ENCODE measurements around the gene OR1F1. TPM values are rescaled to one million over a fixed set of nuclear protein-coding genes. Genes with fewer than 3 reads are reported as not detected.

OR1F1 gene
- total and polyA plus RNA-seq, 2 experiments from 2014 or later = 0.38 TPM; not detected in 1

DNA sequence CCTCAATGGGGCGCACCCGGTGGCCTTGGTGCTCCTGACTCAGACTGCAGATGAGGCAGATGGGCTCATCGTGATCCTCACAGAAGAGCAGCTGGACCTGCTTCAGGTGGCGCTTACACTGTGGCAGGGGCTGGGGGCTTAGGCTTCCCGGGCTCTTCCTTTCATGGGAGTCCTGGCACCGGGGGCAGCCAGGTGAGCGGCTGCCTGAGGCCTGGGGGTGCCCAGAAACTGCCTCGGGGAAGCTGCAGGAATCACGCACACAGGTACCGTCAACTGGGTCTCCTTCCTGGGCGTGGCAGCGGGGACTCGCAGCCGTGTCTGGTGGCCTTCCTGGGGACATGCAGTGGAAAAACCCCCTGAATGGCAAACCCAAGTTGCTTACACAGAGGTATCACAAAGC lies 61.4 kb downstream of the OR1F1 start (continued):
- TF ChIP-seq, protein P1, sequence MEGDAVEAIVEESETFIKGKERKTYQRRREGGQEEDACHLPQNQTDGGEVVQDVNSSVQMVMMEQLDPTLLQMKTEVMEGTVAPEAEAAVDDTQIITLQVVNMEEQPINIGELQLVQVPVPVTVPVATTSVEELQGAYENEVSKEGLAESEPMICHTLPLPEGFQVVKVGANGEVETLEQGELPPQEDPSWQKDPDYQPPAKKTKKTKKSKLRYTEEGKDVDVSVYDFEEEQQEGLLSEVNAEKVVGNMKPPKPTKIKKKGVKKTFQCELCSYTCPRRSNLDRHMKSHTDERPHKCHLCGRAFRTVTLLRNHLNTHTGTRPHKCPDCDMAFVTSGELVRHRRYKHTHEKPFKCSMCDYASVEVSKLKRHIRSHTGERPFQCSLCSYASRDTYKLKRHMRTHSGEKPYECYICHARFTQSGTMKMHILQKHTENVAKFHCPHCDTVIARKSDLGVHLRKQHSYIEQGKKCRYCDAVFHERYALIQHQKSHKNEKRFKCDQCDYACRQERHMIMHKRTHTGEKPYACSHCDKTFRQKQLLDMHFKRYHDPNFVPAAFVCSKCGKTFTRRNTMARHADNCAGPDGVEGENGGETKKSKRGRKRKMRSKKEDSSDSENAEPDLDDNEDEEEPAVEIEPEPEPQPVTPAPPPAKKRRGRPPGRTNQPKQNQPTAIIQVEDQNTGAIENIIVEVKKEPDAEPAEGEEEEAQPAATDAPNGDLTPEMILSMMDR (conservative IDR thresholded peaks at IDR 0.05; ENCODE audit: low read depth in 2 of 2) = no peak
- TF ChIP-seq ZNF114 (CRISPR knock-in tag; IDR thresholded peaks at IDR 0.05) (no peak), ZNF331 (CRISPR knock-in tag; IDR thresholded peaks at IDR 0.05; ENCODE audit: low read depth) (no peak), NANOG (IDR thresholded peaks at IDR 0.05; ENCODE audit: borderline replicate concordance) (no peak), EZH2 (IDR thresholded peaks at IDR 0.05; ENCODE audit: low read depth, unreplicated experiment) (no peak), CREB1 (CRISPR knock-in tag; IDR thresholded peaks at IDR 0.05; ENCODE audit: low read depth) (no peak), JUNB (IDR thresholded peaks at IDR 0.05; ENCODE audit: unreplicated experiment) (no peak), STAT1 (IDR thresholded peaks at IDR 0.05; ENCODE audit: unreplicated experiment) (no peak)

DNA sequence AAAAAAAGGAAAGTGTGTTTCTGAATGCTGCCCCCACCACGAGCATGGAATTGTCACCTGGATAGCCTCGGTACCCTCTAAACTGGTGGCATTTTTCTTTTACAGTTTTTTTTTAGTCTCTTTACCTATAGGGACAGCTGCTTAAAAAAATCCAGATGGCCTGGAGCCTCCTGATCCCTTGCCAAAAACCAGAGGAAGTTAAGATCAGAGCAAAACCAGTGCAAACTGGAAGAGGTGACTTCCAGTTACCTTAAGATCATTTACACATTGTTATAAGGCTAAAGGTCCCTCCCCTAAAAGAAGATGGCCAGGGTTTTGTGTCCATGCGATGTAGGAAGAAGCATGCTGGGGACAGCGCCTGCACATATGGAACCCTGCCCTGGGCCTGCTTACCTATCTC lies 65.0 kb downstream of the OR1F1 start:
- H3F3A ChIP-seq (replicated peaks; ENCODE audit: low read depth) = no peaks in the 10 kb centered on the region
- H3K9me2 ChIP-seq (ENCODE audit: insufficient read depth) = no peaks in the 10 kb centered on the region
- H3K9me3 Mint-ChIP-seq = peaks cover 78% of the 10 kb centered on the region
- H4K20me1 ChIP-seq (replicated peaks; ENCODE audit: insufficient read depth) = no peaks in the 10 kb centered on the region
- H3K27me3 Mint-ChIP-seq (ENCODE audit: insufficient read depth, low read depth, poor library complexity) = peaks cover 6% of the 10 kb centered on the region
- no peak overlapping the region for H3K4me3 ChIP-seq
- no peaks in the 10 kb centered on the region for H3K36me3 ChIP-seq (ENCODE audit: insufficient read depth)
- no peaks in the 10 kb centered on the region for H3K4me1 ChIP-seq (ENCODE audit: insufficient read depth)
- H3K27me3 ChIP-seq (ENCODE audit: insufficient read depth) = no peaks in the 10 kb centered on the region
- no peak for DNase-seq (ENCODE audit: low spot score)
- H3K27ac Mint-ChIP-seq = no peak overlapping the region
- no peak overlapping the region for H3K4me2 ChIP-seq
- no peak overlapping the region for H3K4me3 Mint-ChIP-seq
- H3K36me3 Mint-ChIP-seq (ENCODE audit: low read depth) = peaks cover 11% of the 10 kb centered on the region; the same call in 2 of the 3 replicates
- ATAC-seq = no peak
- no peaks in the 10 kb centered on the region for H3K4me1 Mint-ChIP-seq
- H3K27ac ChIP-seq (ENCODE audit: low read depth) = no peak overlapping the region
- H2AFZ ChIP-seq = no peak overlapping the region
- no peaks in the 10 kb centered on the region for H3K79me2 ChIP-seq (replicated peaks; ENCODE audit: insufficient read depth)
- TF ChIP-seq EZH2phosphoT487 (IDR thresholded peaks at IDR 0.05; ENCODE audit: unreplicated experiment) (no peak), ZNF331 (CRISPR knock-in tag; IDR thresholded peaks at IDR 0.05; ENCODE audit: low read depth) (no peak), JUNB (IDR thresholded peaks at IDR 0.05; ENCODE audit: unreplicated experiment) (no peak), STAT1 (IDR thresholded peaks at IDR 0.05; ENCODE audit: unreplicated experiment) (no peak), ZNF114 (CRISPR knock-in tag; IDR thresholded peaks at IDR 0.05) (no peak), NANOG (IDR thresholded peaks at IDR 0.05; ENCODE audit: borderline replicate concordance) (no peak)
- TF ChIP-seq, protein P2, sequence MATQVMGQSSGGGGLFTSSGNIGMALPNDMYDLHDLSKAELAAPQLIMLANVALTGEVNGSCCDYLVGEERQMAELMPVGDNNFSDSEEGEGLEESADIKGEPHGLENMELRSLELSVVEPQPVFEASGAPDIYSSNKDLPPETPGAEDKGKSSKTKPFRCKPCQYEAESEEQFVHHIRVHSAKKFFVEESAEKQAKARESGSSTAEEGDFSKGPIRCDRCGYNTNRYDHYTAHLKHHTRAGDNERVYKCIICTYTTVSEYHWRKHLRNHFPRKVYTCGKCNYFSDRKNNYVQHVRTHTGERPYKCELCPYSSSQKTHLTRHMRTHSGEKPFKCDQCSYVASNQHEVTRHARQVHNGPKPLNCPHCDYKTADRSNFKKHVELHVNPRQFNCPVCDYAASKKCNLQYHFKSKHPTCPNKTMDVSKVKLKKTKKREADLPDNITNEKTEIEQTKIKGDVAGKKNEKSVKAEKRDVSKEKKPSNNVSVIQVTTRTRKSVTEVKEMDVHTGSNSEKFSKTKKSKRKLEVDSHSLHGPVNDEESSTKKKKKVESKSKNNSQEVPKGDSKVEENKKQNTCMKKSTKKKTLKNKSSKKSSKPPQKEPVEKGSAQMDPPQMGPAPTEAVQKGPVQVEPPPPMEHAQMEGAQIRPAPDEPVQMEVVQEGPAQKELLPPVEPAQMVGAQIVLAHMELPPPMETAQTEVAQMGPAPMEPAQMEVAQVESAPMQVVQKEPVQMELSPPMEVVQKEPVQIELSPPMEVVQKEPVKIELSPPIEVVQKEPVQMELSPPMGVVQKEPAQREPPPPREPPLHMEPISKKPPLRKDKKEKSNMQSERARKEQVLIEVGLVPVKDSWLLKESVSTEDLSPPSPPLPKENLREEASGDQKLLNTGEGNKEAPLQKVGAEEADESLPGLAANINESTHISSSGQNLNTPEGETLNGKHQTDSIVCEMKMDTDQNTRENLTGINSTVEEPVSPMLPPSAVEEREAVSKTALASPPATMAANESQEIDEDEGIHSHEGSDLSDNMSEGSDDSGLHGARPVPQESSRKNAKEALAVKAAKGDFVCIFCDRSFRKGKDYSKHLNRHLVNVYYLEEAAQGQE (IDR thresholded peaks at IDR 0.05; ENCODE audit: unreplicated experiment) = no peak
- TF ChIP-seq, protein P3, sequence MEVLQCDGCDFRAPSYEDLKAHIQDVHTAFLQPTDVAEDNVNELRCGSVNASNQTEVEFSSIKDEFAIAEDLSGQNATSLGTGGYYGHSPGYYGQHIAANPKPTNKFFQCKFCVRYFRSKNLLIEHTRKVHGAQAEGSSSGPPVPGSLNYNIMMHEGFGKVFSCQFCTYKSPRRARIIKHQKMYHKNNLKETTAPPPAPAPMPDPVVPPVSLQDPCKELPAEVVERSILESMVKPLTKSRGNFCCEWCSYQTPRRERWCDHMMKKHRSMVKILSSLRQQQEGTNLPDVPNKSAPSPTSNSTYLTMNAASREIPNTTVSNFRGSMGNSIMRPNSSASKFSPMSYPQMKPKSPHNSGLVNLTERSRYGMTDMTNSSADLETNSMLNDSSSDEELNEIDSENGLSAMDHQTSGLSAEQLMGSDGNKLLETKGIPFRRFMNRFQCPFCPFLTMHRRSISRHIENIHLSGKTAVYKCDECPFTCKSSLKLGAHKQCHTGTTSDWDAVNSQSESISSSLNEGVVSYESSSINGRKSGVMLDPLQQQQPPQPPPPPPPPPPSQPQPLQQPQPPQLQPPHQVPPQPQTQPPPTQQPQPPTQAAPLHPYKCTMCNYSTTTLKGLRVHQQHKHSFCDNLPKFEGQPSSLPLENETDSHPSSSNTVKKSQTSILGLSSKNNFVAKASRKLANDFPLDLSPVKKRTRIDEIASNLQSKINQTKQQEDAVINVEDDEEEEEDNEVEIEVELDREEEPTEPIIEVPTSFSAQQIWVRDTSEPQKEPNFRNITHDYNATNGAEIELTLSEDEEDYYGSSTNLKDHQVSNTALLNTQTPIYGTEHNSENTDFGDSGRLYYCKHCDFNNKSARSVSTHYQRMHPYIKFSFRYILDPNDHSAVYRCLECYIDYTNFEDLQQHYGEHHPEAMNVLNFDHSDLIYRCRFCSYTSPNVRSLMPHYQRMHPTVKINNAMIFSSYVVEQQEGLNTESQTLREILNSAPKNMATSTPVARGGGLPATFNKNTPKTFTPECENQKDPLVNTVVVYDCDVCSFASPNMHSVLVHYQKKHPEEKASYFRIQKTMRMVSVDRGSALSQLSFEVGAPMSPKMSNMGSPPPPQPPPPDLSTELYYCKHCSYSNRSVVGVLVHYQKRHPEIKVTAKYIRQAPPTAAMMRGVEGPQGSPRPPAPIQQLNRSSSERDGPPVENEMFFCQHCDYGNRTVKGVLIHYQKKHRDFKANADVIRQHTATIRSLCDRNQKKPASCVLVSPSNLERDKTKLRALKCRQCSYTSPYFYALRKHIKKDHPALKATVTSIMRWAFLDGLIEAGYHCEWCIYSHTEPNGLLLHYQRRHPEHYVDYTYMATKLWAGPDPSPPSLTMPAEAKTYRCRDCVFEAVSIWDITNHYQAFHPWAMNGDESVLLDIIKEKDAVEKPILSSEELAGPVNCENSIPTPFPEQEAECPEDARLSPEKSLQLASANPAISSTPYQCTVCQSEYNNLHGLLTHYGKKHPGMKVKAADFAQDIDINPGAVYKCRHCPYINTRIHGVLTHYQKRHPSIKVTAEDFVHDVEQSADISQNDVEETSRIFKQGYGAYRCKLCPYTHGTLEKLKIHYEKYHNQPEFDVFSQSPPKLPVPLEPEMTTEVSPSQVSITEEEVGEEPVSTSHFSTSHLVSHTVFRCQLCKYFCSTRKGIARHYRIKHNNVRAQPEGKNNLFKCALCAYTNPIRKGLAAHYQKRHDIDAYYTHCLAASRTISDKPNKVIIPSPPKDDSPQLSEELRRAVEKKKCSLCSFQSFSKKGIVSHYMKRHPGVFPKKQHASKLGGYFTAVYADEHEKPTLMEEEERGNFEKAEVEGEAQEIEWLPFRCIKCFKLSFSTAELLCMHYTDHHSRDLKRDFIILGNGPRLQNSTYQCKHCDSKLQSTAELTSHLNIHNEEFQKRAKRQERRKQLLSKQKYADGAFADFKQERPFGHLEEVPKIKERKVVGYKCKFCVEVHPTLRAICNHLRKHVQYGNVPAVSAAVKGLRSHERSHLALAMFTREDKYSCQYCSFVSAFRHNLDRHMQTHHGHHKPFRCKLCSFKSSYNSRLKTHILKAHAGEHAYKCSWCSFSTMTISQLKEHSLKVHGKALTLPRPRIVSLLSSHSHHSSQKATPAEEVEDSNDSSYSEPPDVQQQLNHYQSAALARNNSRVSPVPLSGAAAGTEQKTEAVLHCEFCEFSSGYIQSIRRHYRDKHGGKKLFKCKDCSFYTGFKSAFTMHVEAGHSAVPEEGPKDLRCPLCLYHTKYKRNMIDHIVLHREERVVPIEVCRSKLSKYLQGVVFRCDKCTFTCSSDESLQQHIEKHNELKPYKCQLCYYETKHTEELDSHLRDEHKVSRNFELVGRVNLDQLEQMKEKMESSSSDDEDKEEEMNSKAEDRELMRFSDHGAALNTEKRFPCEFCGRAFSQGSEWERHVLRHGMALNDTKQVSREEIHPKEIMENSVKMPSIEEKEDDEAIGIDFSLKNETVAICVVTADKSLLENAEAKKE (CRISPR knock-in tag; IDR thresholded peaks at IDR 0.05) = no peak
- TF ChIP-seq, protein P1 (conservative IDR thresholded peaks at IDR 0.05; ENCODE audit: low read depth in 2 of 2) = no peak
